Measurements from ENCODE around the gene ACSBG1.

ACSBG1 gene

GRCh38 chr15:78211189-78211921 is 23.0 kb downstream of the ACSBG1 start:
- H3F3A ChIP-seq (ENCODE audit: insufficient read depth), result no peaks in the 10 kb centered on the region
- no peak overlapping the region for H3K27ac ChIP-seq (ENCODE audit: low read depth, low read length)
- H3K9me2 ChIP-seq (replicated peaks; ENCODE audit: insufficient read depth, low read length), result no peaks in the 10 kb centered on the region
- TF ChIP-seq EZH2phosphoT487 (conservative IDR thresholded peaks at IDR 0.05; ENCODE audit: low read length), result no peak
- TF ChIP-seq, protein P1, sequence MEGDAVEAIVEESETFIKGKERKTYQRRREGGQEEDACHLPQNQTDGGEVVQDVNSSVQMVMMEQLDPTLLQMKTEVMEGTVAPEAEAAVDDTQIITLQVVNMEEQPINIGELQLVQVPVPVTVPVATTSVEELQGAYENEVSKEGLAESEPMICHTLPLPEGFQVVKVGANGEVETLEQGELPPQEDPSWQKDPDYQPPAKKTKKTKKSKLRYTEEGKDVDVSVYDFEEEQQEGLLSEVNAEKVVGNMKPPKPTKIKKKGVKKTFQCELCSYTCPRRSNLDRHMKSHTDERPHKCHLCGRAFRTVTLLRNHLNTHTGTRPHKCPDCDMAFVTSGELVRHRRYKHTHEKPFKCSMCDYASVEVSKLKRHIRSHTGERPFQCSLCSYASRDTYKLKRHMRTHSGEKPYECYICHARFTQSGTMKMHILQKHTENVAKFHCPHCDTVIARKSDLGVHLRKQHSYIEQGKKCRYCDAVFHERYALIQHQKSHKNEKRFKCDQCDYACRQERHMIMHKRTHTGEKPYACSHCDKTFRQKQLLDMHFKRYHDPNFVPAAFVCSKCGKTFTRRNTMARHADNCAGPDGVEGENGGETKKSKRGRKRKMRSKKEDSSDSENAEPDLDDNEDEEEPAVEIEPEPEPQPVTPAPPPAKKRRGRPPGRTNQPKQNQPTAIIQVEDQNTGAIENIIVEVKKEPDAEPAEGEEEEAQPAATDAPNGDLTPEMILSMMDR (IDR thresholded peaks at IDR 0.05; ENCODE audit: insufficient read depth, low read length, poor library complexity, severe bottlenecking), result no peak
- no peak overlapping the region for H3K4me2 ChIP-seq (ENCODE audit: low read depth, low read length, poor library complexity, severe bottlenecking)
- no peaks in the 10 kb centered on the region for H3K79me2 ChIP-seq (ENCODE audit: insufficient read depth, low read length)
- no peak overlapping the region for H3K4me3 ChIP-seq (ENCODE audit: insufficient read depth, low read length, poor library complexity, severe bottlenecking)
- H3K36me3 ChIP-seq (ENCODE audit: low read length), result no peaks in the 10 kb centered on the region
- no peaks in the 10 kb centered on the region for H3K9me3 ChIP-seq (ENCODE audit: insufficient read depth, low read length)
- H4K20me1 ChIP-seq (ENCODE audit: low read depth, low read length), result no peaks in the 10 kb centered on the region
- H3K9ac ChIP-seq (ENCODE audit: low read length), result no peak overlapping the region
- H3K27me3 ChIP-seq (ENCODE audit: low read length), result no peaks in the 10 kb centered on the region
- H2AFZ ChIP-seq (ENCODE audit: low read depth, low read length, severe bottlenecking), result no peak overlapping the region

DNA sequence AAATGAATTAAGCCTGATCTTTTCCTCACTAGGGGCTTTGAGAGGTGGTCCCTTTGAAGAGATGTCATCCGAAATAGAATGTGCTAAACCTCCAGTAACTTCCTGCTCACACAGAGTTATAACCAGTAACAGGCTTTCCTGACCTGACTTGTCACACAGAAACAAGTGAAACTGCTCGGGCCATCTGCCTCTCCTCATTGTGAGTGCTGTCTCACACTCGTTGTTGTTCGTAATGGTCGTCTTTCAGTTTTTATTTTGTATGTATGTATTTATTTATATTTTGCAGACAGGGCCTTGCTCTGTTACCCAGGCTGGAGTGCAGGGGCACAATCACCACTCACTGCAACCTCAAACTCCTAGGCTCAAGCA is 24.0 kb downstream of the ACSBG1 start:
- Histone ChIP-seq H3K4me2 (ENCODE audit: low read depth, low read length, poor library complexity, severe bottlenecking) (no peak overlapping the region), H4K20me1 (ENCODE audit: low read depth, low read length) (no peaks in the 10 kb centered on the region), H3K4me3 (ENCODE audit: insufficient read depth, low read length, poor library complexity, severe bottlenecking) (no peak overlapping the region), H3F3A (ENCODE audit: insufficient read depth) (no peaks in the 10 kb centered on the region), H3K27me3 (ENCODE audit: low read length) (no peaks in the 10 kb centered on the region), H3K36me3 (ENCODE audit: low read length) (no peaks in the 10 kb centered on the region), H3K9me3 (ENCODE audit: insufficient read depth, low read length) (no peaks in the 10 kb centered on the region), H3K9ac (ENCODE audit: low read length) (no peak overlapping the region), H3K9me2 (replicated peaks; ENCODE audit: insufficient read depth, low read length) (no peaks in the 10 kb centered on the region), H3K79me2 (ENCODE audit: insufficient read depth, low read length) (no peaks in the 10 kb centered on the region), H3K27ac (ENCODE audit: low read depth, low read length) (no peak overlapping the region), H2AFZ (ENCODE audit: low read depth, low read length, severe bottlenecking) (no peak overlapping the region)
- TF ChIP-seq, protein P1 (IDR thresholded peaks at IDR 0.05; ENCODE audit: insufficient read depth, low read length, poor library complexity, severe bottlenecking), result no peak
- TF ChIP-seq EZH2phosphoT487 (conservative IDR thresholded peaks at IDR 0.05; ENCODE audit: low read length), result no peak

- Histone ChIP-seq H4K20me1 (ENCODE audit: low read depth, low read length) (no peaks in the 10 kb centered on the region), H3K9ac (ENCODE audit: low read length) (no peak overlapping the region), H3F3A (ENCODE audit: insufficient read depth) (no peaks in the 10 kb centered on the region), H3K36me3 (ENCODE audit: low read length) (no peaks in the 10 kb centered on the region), H3K27ac (ENCODE audit: low read depth, low read length) (no peak overlapping the region), H3K4me3 (ENCODE audit: insufficient read depth, low read length, poor library complexity, severe bottlenecking) (no peak overlapping the region), H3K9me3 (ENCODE audit: insufficient read depth, low read length) (no peaks in the 10 kb centered on the region), H3K9me2 (replicated peaks; ENCODE audit: insufficient read depth, low read length) (no peaks in the 10 kb centered on the region), H2AFZ (ENCODE audit: low read depth, low read length, severe bottlenecking) (no peak overlapping the region), H3K4me2 (ENCODE audit: low read depth, low read length, poor library complexity, severe bottlenecking) (no peak overlapping the region), H3K27me3 (ENCODE audit: low read length) (no peaks in the 10 kb centered on the region), H3K79me2 (ENCODE audit: insufficient read depth, low read length) (no peaks in the 10 kb centered on the region)
- TF ChIP-seq EZH2phosphoT487 (conservative IDR thresholded peaks at IDR 0.05; ENCODE audit: low read length), result no peak
- TF ChIP-seq, protein P1 (IDR thresholded peaks at IDR 0.05; ENCODE audit: insufficient read depth, low read length, poor library complexity, severe bottlenecking), result no peak
Observed at GRCh38 chr15:78209646-78210348, 24.6 kb downstream of the ACSBG1 start.

Measured in SU-DHL-6 (cell line).